HG03103 (cell line): ENCODE results near the gene PCDHB10.
"Not testable (repeated sequence)": the region's sequence is repeated elsewhere in the genome, so short reads cannot be mapped to it uniquely, and the experiment has no call there.

Experiments
- ATAC-seq: cut with Tn5 transposase; IDR thresholded peaks from one replicate; pipeline ENCODE4 v1.9.1; 2021; ENCODE audit warnings: low read depth; ENCODE audit not compliant: unreplicated experiment

PCDHB10 gene

DNA sequence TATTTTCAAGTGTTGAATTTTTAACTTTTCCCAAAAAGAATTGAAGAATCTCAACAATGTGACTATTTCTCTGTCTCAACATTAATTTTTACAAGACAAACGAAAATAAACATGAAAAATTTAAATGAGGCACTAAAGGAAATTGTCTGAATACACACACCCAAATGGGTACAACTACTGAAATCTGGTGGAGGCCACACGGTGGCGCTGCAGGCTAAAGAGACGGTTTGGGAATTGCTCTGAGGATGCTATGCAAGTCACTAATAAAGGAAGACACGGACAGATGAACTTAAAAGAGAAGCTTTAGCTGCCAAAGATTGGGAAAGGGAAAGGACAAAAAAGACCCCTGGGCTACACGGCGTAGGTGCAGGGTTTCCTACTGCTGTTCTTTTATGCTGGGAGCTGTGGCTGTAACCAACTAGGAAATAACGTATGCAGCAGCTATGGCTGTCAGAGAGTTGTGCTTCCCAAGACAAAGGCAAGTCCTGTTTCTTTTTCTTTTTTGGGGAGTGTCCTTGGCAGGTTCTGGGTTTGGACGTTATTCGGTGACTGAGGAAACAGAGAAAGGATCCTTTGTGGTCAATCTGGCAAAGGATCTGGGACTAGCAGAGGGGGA is at the start of gene PCDHB10:
PCDHB10 (plus strand) TSS at position 244 of the 616 bp plus-strand sequence; CDS start at position 444, 200 bp downstream.
- ATAC-seq: no peak

DNA sequence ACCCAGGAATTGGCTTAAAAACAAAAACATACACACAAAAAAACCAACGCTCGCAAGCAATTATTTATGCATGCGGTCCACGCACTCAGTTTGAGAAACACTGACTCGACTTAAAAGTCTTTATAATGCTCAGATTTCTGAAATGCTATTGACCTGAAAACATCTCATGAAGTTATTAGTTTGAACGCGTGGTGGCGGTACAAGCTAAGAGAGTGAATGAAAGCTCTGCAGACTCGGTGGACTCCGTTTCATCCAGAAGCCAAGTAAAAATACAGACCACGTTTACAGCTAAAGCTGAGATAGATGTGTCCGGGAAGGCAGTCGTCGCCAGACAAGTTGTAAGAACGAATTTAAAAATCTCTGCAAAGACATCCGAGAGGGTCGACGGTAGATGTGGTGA is 42.3 kb upstream of the PCDHB10 start, which contains the start of gene PCDHB6:
PCDHB6 (plus strand) TSS at position 246 of the 400 bp plus-strand sequence. CDS start 201 bp downstream, outside the sequence.
- no peak for ATAC-seq

DNA sequence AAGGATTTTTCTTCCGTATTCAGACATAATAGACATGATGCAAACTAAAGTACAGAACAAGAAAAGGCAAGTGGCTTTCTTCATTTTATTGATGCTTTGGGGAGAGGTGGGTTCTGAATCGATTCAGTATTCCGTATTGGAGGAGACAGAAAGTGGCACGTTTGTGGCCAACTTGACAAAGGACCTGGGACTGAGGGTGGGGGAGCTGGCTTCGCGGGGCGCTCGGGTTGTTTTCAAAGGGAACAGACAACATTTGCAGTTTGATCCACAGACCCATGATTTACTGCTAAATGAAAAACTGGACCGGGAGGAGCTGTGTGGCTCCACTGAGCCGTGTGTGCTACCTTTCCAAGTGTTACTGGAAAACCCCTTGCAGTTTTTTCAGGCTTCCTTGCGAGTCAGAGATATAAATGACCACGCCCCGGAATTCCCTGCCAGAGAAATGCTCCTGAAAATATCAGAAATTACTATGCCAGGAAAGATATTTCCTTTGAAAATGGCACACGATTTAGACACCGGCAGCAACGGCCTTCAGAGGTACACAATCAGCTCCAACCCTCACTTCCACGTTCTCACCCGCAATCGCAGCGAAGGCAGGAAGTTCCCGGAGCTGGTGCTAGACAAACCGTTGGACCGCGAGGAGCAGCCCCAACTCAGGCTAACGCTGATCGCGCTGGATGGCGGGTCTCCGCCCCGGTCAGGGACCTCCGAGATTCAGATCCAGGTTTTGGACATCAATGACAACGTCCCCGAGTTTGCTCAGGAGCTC is 41.7 kb upstream of the PCDHB10 start:
- no peak for ATAC-seq

DNA sequence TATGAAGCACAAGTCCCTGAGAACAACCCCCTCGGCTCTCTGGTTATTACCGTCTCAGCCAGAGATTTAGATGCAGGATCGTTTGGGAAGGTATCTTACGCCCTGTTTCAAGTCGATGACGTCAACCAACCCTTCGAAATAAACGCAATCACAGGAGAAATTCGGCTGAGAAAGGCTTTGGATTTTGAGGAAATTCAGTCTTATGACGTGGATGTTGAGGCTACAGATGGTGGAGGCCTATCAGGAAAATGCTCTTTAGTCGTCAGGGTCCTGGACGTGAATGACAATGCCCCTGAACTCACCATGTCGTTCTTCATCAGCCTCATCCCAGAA is 41.2 kb upstream of the PCDHB10 start:
- ATAC-seq: no peak

DNA sequence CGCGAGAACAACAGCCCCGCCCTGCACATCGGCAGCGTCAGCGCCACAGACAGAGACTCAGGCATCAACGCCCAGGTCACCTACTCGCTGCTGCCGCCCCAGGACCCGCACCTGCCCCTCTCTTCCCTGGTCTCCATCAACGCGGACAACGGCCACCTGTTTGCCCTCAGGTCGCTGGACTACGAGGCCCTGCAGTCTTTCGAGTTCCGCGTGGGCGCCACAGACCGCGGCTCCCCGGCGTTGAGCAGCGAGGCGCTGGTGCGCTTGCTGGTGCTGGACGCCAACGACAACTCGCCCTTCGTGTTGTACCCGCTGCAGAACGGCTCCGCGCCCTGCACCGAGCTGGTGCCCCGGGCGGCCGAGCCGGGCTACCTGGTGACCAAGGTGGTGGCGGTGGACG is 40.5 kb upstream of the PCDHB10 start:
- not testable (repeated sequence) for ATAC-seq

DNA sequence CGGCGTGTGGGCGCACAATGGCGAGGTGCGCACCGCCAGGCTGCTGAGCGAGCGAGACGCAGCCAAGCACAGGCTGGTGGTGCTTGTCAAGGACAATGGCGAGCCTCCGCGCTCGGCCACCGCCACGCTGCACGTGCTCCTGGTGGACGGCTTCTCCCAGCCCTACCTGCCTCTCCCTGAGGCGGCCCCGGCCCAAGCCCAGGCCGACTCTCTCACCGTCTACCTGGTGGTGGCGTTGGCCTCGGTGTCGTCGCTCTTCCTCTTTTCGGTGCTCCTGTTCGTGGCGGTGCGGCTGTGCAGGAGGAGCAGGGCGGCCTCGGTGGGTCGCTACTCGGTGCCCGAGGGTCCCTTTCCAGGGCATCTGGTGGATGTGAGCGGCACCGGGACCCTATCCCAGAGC is 40.1 kb upstream of the PCDHB10 start:
- ATAC-seq: not testable (repeated sequence)

DNA sequence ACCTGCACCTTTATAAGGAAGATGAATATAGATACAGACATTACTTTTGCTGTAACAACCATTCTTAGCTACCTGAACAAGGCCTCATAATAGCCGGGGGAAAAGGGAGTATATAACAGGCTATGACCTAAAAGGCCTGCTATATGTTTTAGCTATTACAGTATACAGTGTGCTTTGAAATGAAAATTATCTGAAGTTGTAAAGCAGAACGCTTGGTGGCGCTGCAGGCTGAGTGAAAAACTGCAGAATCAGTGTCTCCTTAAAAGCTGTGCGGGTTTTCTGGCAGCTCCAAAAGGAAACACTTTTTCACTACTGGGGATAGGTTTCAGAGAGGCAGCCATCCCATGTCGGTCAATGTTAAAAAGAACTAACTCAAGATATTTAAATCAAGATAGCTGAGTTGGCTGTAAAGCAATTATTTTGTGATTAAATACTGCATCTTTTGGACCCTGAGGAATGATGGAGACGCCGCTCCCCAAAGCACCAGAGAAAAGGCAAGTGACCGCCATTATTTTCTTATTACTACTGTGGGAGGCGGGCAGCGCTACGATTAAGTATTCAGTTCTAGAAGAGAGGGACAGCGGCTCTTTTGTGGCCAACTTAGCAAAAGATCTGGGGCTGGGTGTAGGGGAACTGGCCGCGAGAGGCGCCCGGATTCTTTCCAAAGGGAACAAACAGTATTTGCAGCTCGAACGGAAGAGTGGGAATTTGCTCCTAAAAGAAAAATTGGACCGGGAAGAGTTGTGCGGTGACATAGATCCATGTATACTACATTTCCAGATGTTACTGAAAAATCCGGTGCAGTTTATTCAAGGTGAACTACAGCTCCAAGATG is 36.4 kb upstream of the PCDHB10 start:
- ATAC-seq: no peak

DNA sequence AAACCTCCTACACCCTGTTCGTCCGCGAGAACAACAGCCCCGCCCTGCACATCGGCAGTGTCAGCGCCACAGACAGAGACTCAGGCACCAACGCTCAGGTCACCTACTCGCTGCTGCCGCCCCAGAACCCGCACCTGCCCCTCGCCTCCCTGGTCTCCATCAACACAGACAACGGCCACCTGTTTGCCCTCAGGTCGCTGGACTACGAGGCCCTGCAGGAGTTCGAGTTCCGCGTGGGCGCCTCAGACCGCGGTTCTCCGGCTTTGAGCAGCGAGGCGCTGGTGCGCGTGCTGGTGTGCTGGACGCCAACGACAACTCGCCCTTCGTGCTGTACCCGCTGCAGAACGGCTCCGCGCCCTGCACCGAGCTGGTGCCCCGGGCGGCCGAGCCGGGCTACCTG is 34.8 kb upstream of the PCDHB10 start:
- ATAC-seq: not testable (repeated sequence)

DNA sequence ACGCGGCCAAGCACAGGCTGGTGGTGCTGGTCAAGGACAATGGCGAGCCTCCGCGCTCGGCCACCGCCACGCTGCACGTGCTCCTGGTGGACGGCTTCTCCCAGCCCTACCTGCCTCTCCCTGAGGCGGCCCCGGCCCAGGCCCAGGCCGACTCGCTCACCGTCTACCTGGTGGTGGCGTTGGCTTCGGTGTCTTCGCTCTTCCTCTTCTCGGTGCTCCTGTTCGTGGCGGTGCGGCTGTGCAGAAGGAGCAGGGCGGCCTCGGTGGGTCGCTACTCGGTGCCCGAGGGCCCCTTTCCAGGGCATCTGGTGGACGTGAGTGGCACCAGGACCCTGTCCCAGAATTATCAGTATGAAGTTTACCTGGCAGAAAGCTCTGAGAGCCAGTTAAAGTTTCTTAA is 34.3 kb upstream of the PCDHB10 start:
- not testable (repeated sequence) for ATAC-seq

DNA sequence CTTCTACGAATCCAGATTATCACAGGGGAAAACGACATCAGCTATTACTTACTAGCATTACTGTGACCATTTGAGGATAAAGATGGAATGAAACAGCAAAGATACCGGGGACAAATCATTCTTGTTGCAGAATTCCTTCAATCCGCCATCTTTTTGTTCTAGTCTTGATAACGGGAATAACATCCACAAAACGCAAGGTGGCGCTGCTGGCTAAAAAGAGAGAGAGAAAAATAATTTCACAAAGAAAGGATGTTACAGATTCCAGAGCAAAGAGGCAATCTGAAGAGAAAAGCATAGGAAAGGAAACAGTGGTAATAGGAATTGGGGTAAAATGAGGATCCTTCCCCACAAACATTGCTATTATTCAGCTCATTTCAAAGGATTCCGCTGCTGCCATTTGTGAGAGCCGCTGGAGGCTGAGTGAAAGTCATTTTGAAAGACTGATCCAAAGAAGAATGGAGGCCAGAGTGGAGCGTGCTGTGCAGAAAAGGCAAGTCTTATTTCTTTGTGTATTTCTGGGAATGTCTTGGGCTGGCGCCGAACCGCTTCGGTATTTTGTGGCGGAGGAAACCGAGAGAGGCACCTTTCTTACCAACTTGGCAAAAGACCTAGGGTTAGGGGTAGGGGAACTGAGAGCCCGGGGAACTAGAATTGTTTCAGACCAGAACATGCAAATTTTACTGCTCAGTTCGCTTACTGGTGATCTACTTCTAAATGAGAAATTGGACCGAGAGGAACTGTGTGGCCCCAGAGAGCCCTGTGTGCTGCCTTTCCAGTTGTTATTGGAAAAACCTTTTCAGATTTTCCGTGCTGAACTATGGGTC is 19.6 kb upstream of the PCDHB10 start, which contains the start of gene PCDHB7:
PCDHB7 (plus strand) TSS at position 264 of the 824 bp plus-strand sequence; CDS start at position 456, 192 bp downstream.
- ATAC-seq: no peak

DNA sequence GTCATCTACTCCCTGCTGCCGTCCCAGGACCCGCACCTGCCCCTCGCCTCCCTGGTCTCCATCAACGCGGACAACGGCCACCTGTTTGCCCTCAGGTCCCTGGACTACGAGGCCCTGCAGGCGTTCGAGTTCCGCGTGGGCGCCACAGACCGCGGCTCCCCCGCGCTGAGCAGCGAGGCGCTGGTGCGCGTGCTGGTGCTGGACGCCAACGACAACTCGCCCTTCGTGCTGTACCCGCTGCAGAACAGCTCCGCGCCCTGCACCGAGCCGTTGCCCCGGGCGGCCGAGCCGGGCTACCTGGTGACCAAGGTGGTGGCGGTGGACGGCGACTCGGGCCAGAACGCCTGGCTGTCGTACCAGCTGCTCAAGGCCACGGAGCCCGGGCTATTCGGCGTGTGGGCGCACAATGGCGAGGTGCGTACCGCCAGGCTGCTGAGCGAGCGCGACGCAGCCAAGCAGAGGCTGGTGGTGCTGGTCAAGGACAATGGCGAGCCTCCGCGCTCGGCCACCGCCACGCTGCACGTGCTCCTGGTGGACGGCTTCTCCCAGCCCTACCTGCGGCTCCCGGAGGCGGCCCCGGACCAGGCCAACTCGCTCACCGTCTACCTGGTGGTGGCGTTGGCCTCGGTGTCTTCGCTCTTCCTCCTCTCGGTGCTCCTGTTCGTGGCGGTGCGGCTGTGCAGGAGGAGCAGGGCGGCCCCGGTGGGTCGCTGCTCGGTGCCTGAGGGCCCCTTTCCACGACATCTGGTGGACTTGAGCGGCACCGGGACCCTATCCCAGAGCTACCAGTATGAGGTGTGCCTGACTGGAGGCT is 17.7 kb upstream of the PCDHB10 start:
- not testable (repeated sequence) for ATAC-seq

DNA sequence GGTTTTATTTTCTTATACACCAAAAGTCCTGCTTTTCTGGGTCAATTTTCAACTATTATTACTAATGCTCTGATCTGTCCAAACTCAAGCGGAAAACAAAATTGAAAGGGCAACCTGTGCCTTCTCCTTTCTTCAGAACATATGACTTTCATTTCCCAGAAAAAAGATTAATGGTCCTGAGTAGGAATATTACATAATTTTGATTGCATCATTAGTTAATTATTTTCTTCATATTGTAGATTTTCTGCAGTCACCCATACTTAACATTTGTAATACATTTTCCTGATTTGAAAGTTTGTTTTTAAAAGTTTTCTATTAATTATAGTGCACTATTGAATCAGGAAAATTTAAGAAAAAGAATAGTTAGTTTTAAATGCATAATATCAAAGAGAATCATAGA is 16.2 kb upstream of the PCDHB10 start:
- no peak for ATAC-seq

DNA sequence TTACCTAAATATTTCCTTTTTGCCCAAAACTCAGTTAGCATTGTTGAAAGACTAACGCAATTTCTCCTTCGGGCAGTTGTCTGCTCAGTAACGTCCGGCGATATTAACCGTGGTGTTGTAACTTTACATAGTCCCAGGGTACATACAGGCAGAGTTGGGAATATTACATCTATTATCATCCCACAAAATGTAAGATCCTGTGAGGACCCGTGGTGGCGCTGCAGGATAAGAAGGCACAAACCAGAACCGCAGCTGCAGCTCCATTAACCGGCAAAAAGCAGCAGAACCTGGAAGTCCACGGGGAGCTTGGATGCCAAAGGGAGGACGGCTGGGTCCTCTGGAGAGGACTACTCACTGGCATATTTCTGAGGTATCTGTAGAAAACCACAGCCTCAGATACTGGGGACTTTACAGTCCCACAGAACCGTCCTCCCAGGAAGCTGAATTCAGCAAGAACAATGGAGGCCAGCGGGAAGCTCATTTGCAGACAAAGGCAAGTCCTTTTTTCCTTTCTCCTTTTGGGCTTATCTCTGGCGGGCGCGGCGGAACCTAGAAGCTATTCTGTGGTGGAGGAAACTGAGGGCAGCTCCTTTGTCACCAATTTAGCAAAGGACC is 14.5 kb upstream of the PCDHB10 start, which contains the start of gene PCDHB8:
PCDHB8 (plus strand) TSS at position 214 of the 615 bp plus-strand sequence; CDS start at position 459, 245 bp downstream.
- not testable (repeated sequence) for ATAC-seq

DNA sequence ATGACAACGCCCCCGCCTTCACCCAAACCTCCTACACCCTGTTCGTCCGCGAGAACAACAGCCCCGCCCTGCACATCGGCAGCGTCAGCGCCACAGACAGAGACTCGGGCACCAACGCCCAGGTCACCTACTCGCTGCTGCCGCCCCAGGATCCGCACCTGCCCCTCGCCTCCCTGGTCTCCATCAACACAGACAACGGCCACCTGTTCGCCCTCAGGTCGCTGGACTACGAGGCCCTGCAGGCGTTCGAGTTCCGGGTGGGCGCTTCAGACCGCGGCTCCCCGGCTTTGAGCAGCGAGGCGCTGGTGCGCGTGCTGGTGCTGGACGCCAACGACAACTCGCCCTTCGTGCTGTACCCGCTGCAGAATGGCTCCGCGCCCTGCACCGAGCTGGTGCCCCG is 12.8 kb upstream of the PCDHB10 start:
- not testable (repeated sequence) for ATAC-seq

DNA sequence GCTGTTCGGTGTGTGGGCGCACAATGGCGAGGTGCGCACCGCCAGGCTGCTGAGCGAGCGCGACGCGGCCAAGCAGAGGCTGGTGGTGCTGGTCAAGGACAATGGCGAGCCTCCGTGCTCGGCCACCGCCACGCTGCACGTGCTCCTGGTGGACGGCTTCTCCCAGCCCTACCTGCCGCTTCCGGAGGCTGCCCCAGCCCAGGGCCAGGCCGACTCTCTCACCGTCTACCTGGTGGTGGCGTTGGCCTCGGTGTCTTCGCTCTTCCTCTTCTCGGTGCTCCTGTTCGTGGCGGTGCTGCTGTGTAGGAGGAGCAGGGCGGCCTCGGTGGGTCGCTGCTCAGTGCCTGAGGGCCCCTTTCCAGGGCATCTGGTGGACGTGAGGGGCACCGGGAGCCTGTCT is 12.3 kb upstream of the PCDHB10 start:
- not testable (repeated sequence) for ATAC-seq

DNA sequence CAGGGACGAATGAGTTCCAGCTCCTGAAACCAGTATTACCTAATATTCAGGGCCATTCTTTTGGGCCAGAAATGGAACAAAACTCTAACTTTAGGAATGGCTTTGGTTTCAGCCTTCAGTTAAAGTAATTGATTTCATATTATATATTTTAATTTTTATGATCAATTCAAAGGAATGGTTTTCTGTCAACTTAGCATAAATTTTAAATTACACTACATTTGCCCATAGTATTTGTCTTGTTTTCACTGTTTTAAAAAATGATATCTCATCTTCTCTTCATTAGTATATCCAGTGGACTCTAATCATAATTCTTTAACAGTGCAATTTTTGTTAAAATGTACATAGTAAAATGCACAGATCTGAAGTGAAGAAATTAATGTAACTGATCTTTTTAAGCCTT is 11.8 kb upstream of the PCDHB10 start:
- ATAC-seq: no peak

DNA sequence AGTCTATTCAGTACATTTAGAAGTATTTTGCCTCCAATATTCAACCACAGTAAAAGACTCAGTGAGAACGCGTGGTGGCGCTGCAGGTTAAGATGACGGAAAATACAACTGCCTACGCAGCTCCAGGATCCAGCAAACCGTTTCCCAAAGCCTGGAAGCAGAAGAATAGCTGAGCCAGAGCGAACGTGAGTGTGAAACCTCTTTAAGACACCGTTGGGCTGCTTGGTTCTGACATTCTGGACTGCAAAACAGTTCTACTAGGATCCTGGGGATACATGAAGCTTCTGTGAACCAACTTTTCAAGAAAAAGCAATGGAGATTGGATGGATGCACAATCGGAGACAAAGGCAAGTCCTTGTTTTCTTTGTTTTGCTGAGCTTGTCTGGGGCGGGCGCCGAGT is 9.9 kb upstream of the PCDHB10 start, which contains the start of gene PCDHB16:
PCDHB16 (plus strand) TSS at position 140 of the 400 bp plus-strand sequence; CDS start at position 313, 173 bp downstream.
- ATAC-seq: no peak

DNA sequence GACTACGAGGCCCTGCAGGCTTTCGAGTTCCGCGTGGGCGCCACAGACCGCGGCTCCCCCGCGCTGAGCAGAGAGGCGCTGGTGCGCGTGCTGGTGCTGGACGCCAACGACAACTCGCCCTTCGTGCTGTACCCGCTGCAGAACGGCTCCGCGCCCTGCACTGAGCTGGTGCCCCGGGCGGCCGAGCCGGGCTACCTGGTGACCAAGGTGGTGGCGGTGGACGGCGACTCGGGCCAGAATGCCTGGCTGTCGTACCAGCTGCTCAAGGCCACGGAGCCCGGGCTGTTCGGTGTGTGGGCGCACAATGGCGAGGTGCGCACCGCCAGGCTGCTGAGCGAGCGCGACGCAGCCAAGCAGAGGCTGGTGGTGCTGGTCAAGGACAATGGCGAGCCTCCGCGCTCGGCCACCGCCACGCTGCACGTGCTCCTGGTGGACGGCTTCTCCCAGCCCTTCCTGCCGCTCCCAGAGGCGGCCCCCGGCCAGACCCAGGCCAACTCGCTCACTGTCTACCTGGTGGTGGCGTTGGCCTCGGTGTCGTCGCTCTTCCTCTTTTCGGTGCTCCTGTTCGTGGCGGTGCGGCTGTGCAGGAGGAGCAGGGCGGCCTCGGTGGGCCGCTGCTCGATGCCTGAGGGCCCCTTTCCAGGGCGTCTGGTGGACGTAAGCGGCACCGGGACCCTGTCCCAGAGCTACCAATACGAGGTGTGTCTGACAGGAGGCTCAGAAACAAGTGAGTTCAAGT is 7.9 kb upstream of the PCDHB10 start:
- ATAC-seq: not testable (repeated sequence)
